HEK293 (cell line): ENCODE data around the gene OR9A2.

ENCODE experiments used
- CTCF ChIA-PET: fragments of 350-600 bp; formaldehyde crosslinking; extraction: SDS; loops from one replicate; lab custom pipeline; 2021; ENCODE audit warnings: antibody characterized with exemption; lab: Yijun Ruan, JAX
- POLR2A ChIA-PET: fragments of 300-600 bp; formaldehyde crosslinking; extraction: SDS; loops from one replicate; lab custom pipeline; 2020; ENCODE audit warnings: antibody characterized with exemption, inconsistent platforms; lab: Yijun Ruan, JAX
- H3K27ac ChIP-seq: fragments of 200-500 bp; sonication (Bioruptor generic); 2 replicates; pipeline ENCODE4 v1.5.1; 2014; ENCODE audit warnings: low read depth, low read length, control low read depth, inconsistent platforms; ENCODE audit errors: extremely low read depth
- H3K36me3 ChIP-seq, 2 experiments: fragments of 200-500 bp in 1 of 2; sonication (Bioruptor generic) in 1 of 2; 1 replicate in 1 of 2; 2 replicates in 1 of 2; pipeline ENCODE4 v1.5.1; 2014 to 2017; ENCODE audit warnings: inconsistent platforms in 2 of 2, low read length in 2 of 2; ENCODE audit not compliant: control insufficient read depth in 2 of 2, insufficient read depth in 1 of 2
- H3K4me1 ChIP-seq: fragments of 200-500 bp; sonication (Bioruptor generic); 2 replicates; pipeline ENCODE4 v1.5.1; 2014; ENCODE audit warnings: mild to moderate bottlenecking, low read length, inconsistent platforms; ENCODE audit not compliant: control insufficient read depth, insufficient read depth
- H3K4me3 ChIP-seq: 2 replicates; pipeline ENCODE4 v1.5.1; 2011; ENCODE audit warnings: low read depth, mild to moderate bottlenecking, control low read depth, low read length, moderate library complexity
- H3K9me3 ChIP-seq: fragments of 200-500 bp; sonication (Bioruptor generic); 2 replicates; pipeline ENCODE4 v1.5.1; 2014; ENCODE audit warnings: low read depth, low read length, inconsistent platforms; ENCODE audit not compliant: control insufficient read depth, insufficient read depth
- HOXC10 ChIP-seq: sonication (generic); formaldehyde crosslinking; IDR thresholded peaks from 2 replicates; pipeline ENCODE4 v1.8.1; 2023; ENCODE audit warnings: mild to moderate bottlenecking, missing genetic modification reagents
- OSR2 ChIP-seq: fragments of 450-650 bp; formaldehyde crosslinking; IDR thresholded peaks from 2 replicates; pipeline ENCODE4 v1.5.1; 2016; ENCODE audit warnings: missing biosample characterization, missing genetic modification characterization
- ZNF138 ChIP-seq: fragments of 450-650 bp; formaldehyde crosslinking; IDR thresholded peaks from 2 replicates; pipeline ENCODE4 v1.5.1; 2016; ENCODE audit warnings: missing biosample characterization, missing genetic modification characterization, borderline replicate concordance
- ZNF169 ChIP-seq: fragments of 450-650 bp; formaldehyde crosslinking; IDR thresholded peaks from 2 replicates; pipeline ENCODE4 v1.5.1; 2016; ENCODE audit warnings: missing biosample characterization, missing genetic modification characterization
- ZNF221 ChIP-seq: fragments of 450-650 bp; formaldehyde crosslinking; IDR thresholded peaks from 2 replicates; pipeline ENCODE4 v1.5.1; 2017; ENCODE audit warnings: missing biosample characterization, missing genetic modification characterization, borderline replicate concordance
- ZNF23 ChIP-seq: fragments of 450-650 bp; formaldehyde crosslinking; IDR thresholded peaks from 2 replicates; pipeline ENCODE4 v1.5.1; 2016; ENCODE audit warnings: missing biosample characterization, missing genetic modification characterization, borderline replicate concordance
- ZNF560 ChIP-seq: fragments of 450-650 bp; formaldehyde crosslinking; IDR thresholded peaks from 2 replicates; pipeline ENCODE4 v1.5.1; 2017; ENCODE audit warnings: missing biosample characterization, missing genetic modification characterization, borderline replicate concordance
- ZNF585B ChIP-seq: fragments of 450-650 bp; formaldehyde crosslinking; IDR thresholded peaks from 2 replicates; pipeline ENCODE4 v1.5.1; 2016; ENCODE audit warnings: missing biosample characterization, missing genetic modification characterization
- ZNF623 ChIP-seq: fragments of 450-650 bp; formaldehyde crosslinking; IDR thresholded peaks from 2 replicates; pipeline ENCODE4 v1.5.1; 2016; ENCODE audit warnings: missing biosample characterization, missing genetic modification characterization
- ZNF658 ChIP-seq: fragments of 450-650 bp; formaldehyde crosslinking; IDR thresholded peaks from 2 replicates; pipeline ENCODE4; 2016; ENCODE audit warnings: missing biosample characterization, missing genetic modification characterization
- ZNF76 ChIP-seq: fragments of 450-650 bp; formaldehyde crosslinking; IDR thresholded peaks from 2 replicates; pipeline ENCODE4; 2016; ENCODE audit warnings: low read depth, missing biosample characterization, missing genetic modification characterization, borderline replicate concordance
- ZNF776 ChIP-seq: fragments of 450-650 bp; formaldehyde crosslinking; IDR thresholded peaks from 2 replicates; pipeline ENCODE4 v1.5.0; 2017; ENCODE audit warnings: missing biosample characterization, missing genetic modification characterization, borderline replicate concordance
- ZNF843 ChIP-seq: fragments of 450-650 bp; formaldehyde crosslinking; IDR thresholded peaks from 2 replicates; pipeline ENCODE4 v1.5.1; 2016; ENCODE audit warnings: missing biosample characterization, missing genetic modification characterization
- TF ChIP-seq, protein P1 (sequence below): fragments of 450-650 bp; formaldehyde crosslinking; IDR thresholded peaks from 2 replicates; pipeline ENCODE4 v1.5.1; 2016; ENCODE audit warnings: missing biosample characterization, missing genetic modification characterization
- TF ChIP-seq, protein P2 (sequence below): fragments of 450-650 bp; formaldehyde crosslinking; IDR thresholded peaks from 2 replicates; pipeline ENCODE4 v1.5.1; 2016; ENCODE audit warnings: missing biosample characterization, missing genetic modification characterization
- TF ChIP-seq, protein P3 (sequence below): fragments of 450-650 bp; formaldehyde crosslinking; IDR thresholded peaks from 2 replicates; pipeline ENCODE4 v1.5.1; 2017; ENCODE audit warnings: missing biosample characterization, missing genetic modification characterization
- TF ChIP-seq, protein P4 (sequence below): fragments of 450-650 bp; formaldehyde crosslinking; IDR thresholded peaks from 2 replicates; pipeline ENCODE4 v1.5.1; 2017; ENCODE audit warnings: missing biosample characterization, mild to moderate bottlenecking, missing genetic modification characterization, moderate library complexity

The OR9A2 gene

DNA sequence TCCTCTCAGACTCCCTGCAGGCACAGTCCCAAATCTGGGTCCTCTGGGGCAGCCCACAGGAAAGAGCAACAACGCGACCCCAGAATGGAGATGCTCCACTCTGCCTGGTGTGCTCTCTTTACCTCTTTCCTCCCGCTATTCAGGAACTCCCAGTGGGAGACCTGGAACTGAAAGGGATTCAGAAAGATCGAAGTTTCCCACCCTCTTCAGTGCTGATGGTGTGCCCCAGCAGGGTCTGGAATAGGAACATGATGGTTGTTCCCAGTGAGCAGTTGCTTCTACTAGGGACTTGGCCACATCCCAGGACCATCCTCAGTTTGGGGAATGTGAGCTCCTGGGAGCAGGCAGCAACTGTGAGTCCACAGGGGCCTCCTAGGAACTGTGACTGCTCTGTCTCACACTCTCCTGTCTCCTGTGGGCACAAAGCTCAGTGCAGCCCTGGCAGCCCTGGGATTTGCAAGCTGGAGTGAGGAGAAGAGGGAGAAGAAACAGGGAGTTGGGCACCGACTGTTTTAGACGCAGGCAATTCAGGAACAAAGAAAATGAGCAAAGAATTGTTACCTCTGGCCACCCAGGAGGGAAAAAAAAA, 43.1 kb upstream of the OR9A2 start:
- H3K36me3 ChIP-seq, result no peaks in the 10 kb centered on the region

DNA sequence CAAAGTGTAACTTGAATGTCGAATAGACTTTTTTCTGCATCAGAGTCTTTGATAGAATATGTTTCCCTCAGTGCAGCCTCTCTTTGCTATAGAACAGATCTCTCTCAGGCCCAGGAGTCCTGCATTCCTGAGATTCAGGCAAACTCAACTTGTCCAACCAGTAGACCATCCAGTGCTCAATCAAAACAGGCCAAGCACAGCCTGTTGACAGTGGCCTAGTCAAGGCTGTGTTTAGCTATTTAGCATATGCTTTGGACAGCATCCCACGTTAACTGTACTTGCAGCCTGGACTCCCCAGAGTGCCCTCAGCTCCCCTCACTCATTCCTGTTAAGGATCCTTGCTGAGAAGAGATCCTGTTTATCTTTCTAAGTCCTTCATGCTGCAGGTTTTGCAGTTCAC, 41.5 kb upstream of the OR9A2 start:
- no peaks in the 10 kb centered on the region for H3K4me1 ChIP-seq
- ChIA-PET POLR2A (no interaction called here), CTCF (interaction anchor here (1.0 kb wide), 1 partner anchor 37 kb away, joined by 3 read pairs; no protein-coding TSS in a partner anchor)
- TF ChIP-seq ZNF658 (tag by site-specific recombination) (no peak), HOXC10 (CRISPR knock-in tag) (no peak), ZNF560 (tag by site-specific recombination) (no peak), ZNF776 (no peak), ZNF23 (tag by site-specific recombination) (no peak), ZNF585B (tag by site-specific recombination) (no peak), ZNF623 (no peak), ZNF138 (no peak), ZNF221 (no peak)
- TF ChIP-seq, protein P1, sequence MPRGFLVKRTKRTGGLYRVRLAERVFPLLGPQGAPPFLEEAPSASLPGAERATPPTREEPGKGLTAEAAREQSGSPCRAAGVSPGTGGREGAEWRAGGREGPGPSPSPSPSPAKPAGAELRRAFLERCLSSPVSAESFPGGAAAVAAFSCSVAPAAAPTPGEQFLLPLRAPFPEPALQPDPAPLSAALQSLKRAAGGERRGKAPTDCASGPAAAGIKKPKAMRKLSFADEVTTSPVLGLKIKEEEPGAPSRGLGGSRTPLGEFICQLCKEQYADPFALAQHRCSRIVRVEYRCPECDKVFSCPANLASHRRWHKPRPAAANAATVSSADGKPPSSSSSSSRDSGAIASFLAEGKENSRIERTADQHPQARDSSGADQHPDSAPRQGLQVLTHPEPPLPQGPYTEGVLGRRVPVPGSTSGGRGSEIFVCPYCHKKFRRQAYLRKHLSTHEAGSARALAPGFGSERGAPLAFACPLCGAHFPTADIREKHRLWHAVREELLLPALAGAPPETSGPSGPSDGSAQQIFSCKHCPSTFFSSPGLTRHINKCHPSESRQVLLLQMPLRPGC (tag by site-specific recombination), result no peak
- TF ChIP-seq, protein P2, sequence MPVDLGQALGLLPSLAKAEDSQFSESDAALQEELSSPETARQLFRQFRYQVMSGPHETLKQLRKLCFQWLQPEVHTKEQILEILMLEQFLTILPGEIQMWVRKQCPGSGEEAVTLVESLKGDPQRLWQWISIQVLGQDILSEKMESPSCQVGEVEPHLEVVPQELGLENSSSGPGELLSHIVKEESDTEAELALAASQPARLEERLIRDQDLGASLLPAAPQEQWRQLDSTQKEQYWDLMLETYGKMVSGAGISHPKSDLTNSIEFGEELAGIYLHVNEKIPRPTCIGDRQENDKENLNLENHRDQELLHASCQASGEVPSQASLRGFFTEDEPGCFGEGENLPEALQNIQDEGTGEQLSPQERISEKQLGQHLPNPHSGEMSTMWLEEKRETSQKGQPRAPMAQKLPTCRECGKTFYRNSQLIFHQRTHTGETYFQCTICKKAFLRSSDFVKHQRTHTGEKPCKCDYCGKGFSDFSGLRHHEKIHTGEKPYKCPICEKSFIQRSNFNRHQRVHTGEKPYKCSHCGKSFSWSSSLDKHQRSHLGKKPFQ (tag by site-specific recombination), result no peak
- no peaks in the 10 kb centered on the region for H3K9me3 ChIP-seq
- no peak overlapping the region for H3K4me3 ChIP-seq
- H3K36me3 ChIP-seq, result no peaks in the 10 kb centered on the region
- H3K27ac ChIP-seq, result no peak overlapping the region

More for the DNA sequence above, 43.1 kb upstream of the OR9A2 start:
- TF ChIP-seq ZNF843 (no peak), OSR2 (tag by site-specific recombination) (no peak), ZNF169 (tag by site-specific recombination) (no peak), ZNF76 (tag by site-specific recombination) (no peak)
- TF ChIP-seq, protein P3, sequence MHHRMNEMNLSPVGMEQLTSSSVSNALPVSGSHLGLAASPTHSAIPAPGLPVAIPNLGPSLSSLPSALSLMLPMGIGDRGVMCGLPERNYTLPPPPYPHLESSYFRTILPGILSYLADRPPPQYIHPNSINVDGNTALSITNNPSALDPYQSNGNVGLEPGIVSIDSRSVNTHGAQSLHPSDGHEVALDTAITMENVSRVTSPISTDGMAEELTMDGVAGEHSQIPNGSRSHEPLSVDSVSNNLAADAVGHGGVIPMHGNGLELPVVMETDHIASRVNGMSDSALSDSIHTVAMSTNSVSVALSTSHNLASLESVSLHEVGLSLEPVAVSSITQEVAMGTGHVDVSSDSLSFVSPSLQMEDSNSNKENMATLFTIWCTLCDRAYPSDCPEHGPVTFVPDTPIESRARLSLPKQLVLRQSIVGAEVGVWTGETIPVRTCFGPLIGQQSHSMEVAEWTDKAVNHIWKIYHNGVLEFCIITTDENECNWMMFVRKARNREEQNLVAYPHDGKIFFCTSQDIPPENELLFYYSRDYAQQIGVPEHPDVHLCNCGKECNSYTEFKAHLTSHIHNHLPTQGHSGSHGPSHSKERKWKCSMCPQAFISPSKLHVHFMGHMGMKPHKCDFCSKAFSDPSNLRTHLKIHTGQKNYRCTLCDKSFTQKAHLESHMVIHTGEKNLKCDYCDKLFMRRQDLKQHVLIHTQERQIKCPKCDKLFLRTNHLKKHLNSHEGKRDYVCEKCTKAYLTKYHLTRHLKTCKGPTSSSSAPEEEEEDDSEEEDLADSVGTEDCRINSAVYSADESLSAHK, result no peak
- TF ChIP-seq, protein P4, sequence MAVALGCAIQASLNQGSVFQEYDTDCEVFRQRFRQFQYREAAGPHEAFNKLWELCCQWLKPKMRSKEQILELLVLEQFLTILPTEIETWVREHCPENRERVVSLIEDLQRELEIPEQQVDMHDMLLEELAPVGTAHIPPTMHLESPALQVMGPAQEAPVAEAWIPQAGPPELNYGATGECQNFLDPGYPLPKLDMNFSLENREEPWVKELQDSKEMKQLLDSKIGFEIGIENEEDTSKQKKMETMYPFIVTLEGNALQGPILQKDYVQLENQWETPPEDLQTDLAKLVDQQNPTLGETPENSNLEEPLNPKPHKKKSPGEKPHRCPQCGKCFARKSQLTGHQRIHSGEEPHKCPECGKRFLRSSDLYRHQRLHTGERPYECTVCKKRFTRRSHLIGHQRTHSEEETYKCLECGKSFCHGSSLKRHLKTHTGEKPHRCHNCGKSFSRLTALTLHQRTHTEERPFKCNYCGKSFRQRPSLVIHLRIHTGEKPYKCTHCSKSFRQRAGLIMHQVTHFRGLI (tag by site-specific recombination), result no peak
- TF ChIP-seq, all 188 proteins: peak for 0
- no peaks in the 10 kb centered on the region for H3K4me1 ChIP-seq
- no peak overlapping the region for H3K4me3 ChIP-seq
- no peaks in the 10 kb centered on the region for H3K9me3 ChIP-seq
- CTCF ChIA-PET, result no interaction called here
- H3K27ac ChIP-seq, result no peak overlapping the region
- POLR2A ChIA-PET, result no interaction called here
